H9 (cell line): ENCODE results near the gene MGMT. TPM values are rescaled to one million over a fixed set of nuclear protein-coding genes. Genes with fewer than 3 reads are reported as not detected.

ENCODE experiments used
- DNase-seq: peaks from one replicate; pipeline ENCODE4 v3.0.0-alpha.2; 2017
- H2AFZ ChIP-seq: one replicate; pipeline ENCODE4 v1.6.1; 2013; ENCODE audit warnings: mild to moderate bottlenecking, low read length, control low read depth, moderate library complexity
- H2AK5ac ChIP-seq: 2 replicates; pipeline ENCODE4 v1.6.1; 2013; ENCODE audit warnings: low read length, control low read depth, mixed read lengths; ENCODE audit not compliant: insufficient read length
- H2BK120ac ChIP-seq: one replicate; pipeline ENCODE4 v1.6.1; 2013; ENCODE audit warnings: low read depth, mild to moderate bottlenecking, low read length, control low read depth, inconsistent platforms; ENCODE audit not compliant: poor library complexity, severe bottlenecking
- H2BK12ac ChIP-seq: 2 replicates; pipeline ENCODE4 v1.6.1; 2013; ENCODE audit warnings: low read length, control low read depth, mixed read lengths, low read depth; ENCODE audit not compliant: insufficient read length
- H2BK15ac ChIP-seq: 2 replicates; pipeline ENCODE4 v1.6.1; 2013; ENCODE audit warnings: low read depth, low read length, control low read depth
- H2BK20ac ChIP-seq: one replicate; pipeline ENCODE4 v1.6.1; 2013; ENCODE audit warnings: low read depth, mild to moderate bottlenecking, low read length, control low read depth, inconsistent platforms; ENCODE audit not compliant: poor library complexity, severe bottlenecking
- H2BK5ac ChIP-seq: 2 replicates; pipeline ENCODE4 v1.6.1; 2013; ENCODE audit warnings: low read length, control low read depth, mixed read lengths; ENCODE audit not compliant: insufficient read length
- H3K14ac ChIP-seq: 2 replicates; pipeline ENCODE4 v1.6.1; 2013; ENCODE audit warnings: low read length, control low read depth; ENCODE audit not compliant: insufficient read depth
- H3K18ac ChIP-seq: 2 replicates; pipeline ENCODE4 v1.6.1; 2013; ENCODE audit warnings: low read depth, mild to moderate bottlenecking, mixed read lengths, low read length, control low read depth; ENCODE audit not compliant: insufficient read length
- H3K23ac ChIP-seq: 2 replicates; pipeline ENCODE4 v1.6.1; 2013; ENCODE audit warnings: low read length, control low read depth, mixed read lengths, low read depth; ENCODE audit not compliant: insufficient read length
- H3K23me2 ChIP-seq: 2 replicates; pipeline ENCODE4 v1.6.1; 2013; ENCODE audit warnings: low read depth, mild to moderate bottlenecking, mixed read lengths, low read length, control low read depth; ENCODE audit not compliant: insufficient read length, poor library complexity, severe bottlenecking
- H3K27ac ChIP-seq: 2 replicates; pipeline ENCODE4 v1.5.1; 2013; ENCODE audit warnings: low read length, control low read depth, mixed read lengths, low read depth; ENCODE audit not compliant: insufficient read length
- H3K27me3 ChIP-seq: 2 replicates; pipeline ENCODE4 v1.6.1; 2013; ENCODE audit warnings: low read length, control low read depth, inconsistent platforms; ENCODE audit not compliant: insufficient read depth
- H3K4ac ChIP-seq: 2 replicates; pipeline ENCODE4 v1.6.1; 2013; ENCODE audit warnings: low read depth, mild to moderate bottlenecking, control low read depth, inconsistent platforms, low read length, moderate library complexity
- H3K4me1 ChIP-seq: 2 replicates; pipeline ENCODE4 v1.6.1; 2013; ENCODE audit warnings: low read length, control low read depth, inconsistent platforms; ENCODE audit not compliant: insufficient read depth
- H3K4me2 ChIP-seq: 2 replicates; pipeline ENCODE4 v1.6.1; 2013; ENCODE audit warnings: low read length, control low read depth, mixed read lengths; ENCODE audit not compliant: insufficient read length, insufficient read depth
- H3K56ac ChIP-seq: 2 replicates; pipeline ENCODE4 v1.6.1; 2013; ENCODE audit warnings: low read depth, mild to moderate bottlenecking, mixed read lengths, low read length, control low read depth; ENCODE audit not compliant: insufficient read length
- H3K79me1 ChIP-seq: 2 replicates; pipeline ENCODE4 v1.6.1; 2013; ENCODE audit warnings: low read depth, mild to moderate bottlenecking, moderate library complexity, low read length, control low read depth, inconsistent platforms; ENCODE audit not compliant: insufficient read depth, poor library complexity, severe bottlenecking
- H3K79me2 ChIP-seq: 2 replicates; pipeline ENCODE4 v1.6.1; 2013; ENCODE audit warnings: low read length, control low read depth, inconsistent platforms; ENCODE audit not compliant: insufficient read depth
- H3K9ac ChIP-seq: 2 replicates; pipeline ENCODE4 v1.6.1; 2013; ENCODE audit warnings: low read length, control low read depth, mixed read lengths; ENCODE audit not compliant: insufficient read length; ENCODE audit errors: extremely low read depth
- H3K9me3 ChIP-seq: one replicate; pipeline ENCODE4 v1.6.1; 2013; ENCODE audit warnings: low read depth, low read length, inconsistent platforms; ENCODE audit not compliant: control insufficient read depth
- H3T11ph ChIP-seq: one replicate; pipeline ENCODE4 v1.6.1; 2013; ENCODE audit warnings: mild to moderate bottlenecking, low read length, control low read depth, inconsistent platforms
- H4K20me1 ChIP-seq: one replicate; pipeline ENCODE4 v1.6.1; 2013; ENCODE audit not compliant: control insufficient read depth, insufficient read length, insufficient read depth
- H4K5ac ChIP-seq: 2 replicates; pipeline ENCODE4 v1.6.1; 2013; ENCODE audit warnings: low read depth, mild to moderate bottlenecking, mixed read lengths, low read length, control low read depth; ENCODE audit not compliant: insufficient read length
- H4K8ac ChIP-seq: replicated peaks from 2 replicates; pipeline ENCODE4 v1.6.1; 2013; ENCODE audit warnings: low read length, control low read depth, mixed read lengths, low read depth; ENCODE audit not compliant: insufficient read length
- H4K91ac ChIP-seq: 2 replicates; pipeline ENCODE4 v1.6.1; 2013; ENCODE audit warnings: low read depth, mild to moderate bottlenecking, moderate library complexity, mixed read lengths, low read length, control low read depth; ENCODE audit not compliant: insufficient read length
- H3K27ac Mint-ChIP-seq, 3 experiments: 2 replicates in 2 of 3; 3 replicates in 1 of 3; pipeline ENCODE4 v1.8.0; 2020 to 2021; ENCODE audit warnings: mixed read lengths in 3 of 3, mild to moderate bottlenecking in 1 of 3, moderate library complexity in 1 of 3
- H3K27me3 Mint-ChIP-seq: 2 replicates; pipeline ENCODE4 v1.8.0; 2021; ENCODE audit warnings: low read depth, mild to moderate bottlenecking, moderate library complexity, mixed read lengths
- H3K36me3 Mint-ChIP-seq, 3 experiments: 2 replicates in 2 of 3; 3 replicates in 1 of 3; pipeline ENCODE4 v1.8.0; 2020 to 2021; ENCODE audit warnings: low read depth in 3 of 3, mixed read lengths in 3 of 3; ENCODE audit not compliant: insufficient read depth in 1 of 3
- H3K4me1 Mint-ChIP-seq, 2 experiments: 2 replicates each; pipeline ENCODE4 v1.8.0; 2020; ENCODE audit warnings: mixed read lengths in 2 of 2
- H3K4me3 Mint-ChIP-seq, 2 experiments: 2 replicates in 1 of 2; 3 replicates in 1 of 2; pipeline ENCODE4 v1.8.0; 2020 to 2021; ENCODE audit warnings: mild to moderate bottlenecking in 2 of 2, mixed read lengths in 2 of 2, moderate library complexity in 1 of 2
- H3K9me3 Mint-ChIP-seq, 2 experiments: 2 replicates in 1 of 2; 3 replicates in 1 of 2; pipeline ENCODE4 v1.8.0; 2020; ENCODE audit warnings: mild to moderate bottlenecking in 2 of 2, mixed read lengths in 2 of 2, moderate library complexity in 1 of 2
- CTCF ChIP-seq: fragments of 200-600 bp; sonication (generic); conservative IDR thresholded peaks from 3 replicates; pipeline ENCODE4 v1.8.0; 2021; ENCODE audit warnings: antibody characterized with exemption, mild to moderate bottlenecking
- WGBS: extraction: QIAGEN DNeasy Blood & Tissue Kit; methylation state at CpG from one replicate; pipeline ENCODE4 v1.1.7; 2013; ENCODE audit warnings: missing lambda C conversion rate, low lambda C conversion rate, mixed read lengths; ENCODE audit not compliant: insufficient read length; ENCODE audit errors: extremely low coverage; 5-methylcytosine and 5-hydroxymethylcytosine counted together
- total RNA-seq: library from RNA; stranded (reverse); gene quantifications from 2 replicates; pipeline ENCODE4 v1.2.1, GENCODE V29; 2021

Gene MGMT
- total RNA-seq, 1 experiment from 2014 or later, result 18.4 TPM

- Histone ChIP-seq H3K4ac (no peak overlapping the region), H4K91ac (no peak overlapping the region), H3K79me2 (no peaks in the 10 kb centered on the region), H2BK15ac (no peak overlapping the region), H3K18ac (no peak overlapping the region), H2BK120ac (no peak overlapping the region), H3K23me2 (no peaks in the 10 kb centered on the region), H2BK5ac (no peak overlapping the region), H4K5ac (no peak overlapping the region), H3K23ac (no peak overlapping the region), H2AK5ac (no peak overlapping the region), H2BK12ac (no peak overlapping the region), H3T11ph (no peak overlapping the region), H2BK20ac (no peak overlapping the region), H3K27ac (no peak overlapping the region), H3K9ac (no peak overlapping the region), H3K27me3 (no peaks in the 10 kb centered on the region), H4K20me1 (no peaks in the 10 kb centered on the region), H4K8ac (no peak overlapping the region), H3K9me3 (no peaks in the 10 kb centered on the region), H2AFZ (no peak overlapping the region), H3K4me2 (no peak overlapping the region), H3K14ac (no peak overlapping the region), H3K56ac (no peak overlapping the region), H3K79me1 (no peaks in the 10 kb centered on the region), H3K4me1 (no peaks in the 10 kb centered on the region; the same call in 1 of the 2 replicates)
- no peak for DNase-seq
- Mint-ChIP-seq H3K27me3 (no peaks in the 10 kb centered on the region), H3K4me3 (no peak overlapping the region), H3K36me3 (peaks cover 5 to 12% (median 6%) of the 10 kb centered on the region in 3 experiments; a peak in 4 of 7 replicates), H3K9me3 (no peaks in the 10 kb centered on the region; a peak in 2 of 5 replicates), H3K27ac (no peak overlapping the region), H3K4me1 (peaks cover 14 to 17% of the 10 kb centered on the region in 2 experiments)
- TF ChIP-seq CTCF, result no peak
- no CpG with 5 or more reads among the region's 10 CpGs for WGBS
Observed at GRCh38 chr10:129542589-129542988, 75.5 kb downstream of the MGMT start.
